Astrocyte of the cerebellum (primary cell): Measurements from ENCODE around the gene NCLN.

Experiments
- DNase-seq: peaks from one replicate; pipeline ENCODE4 v3.0.0-alpha.2; 2011; ENCODE audit warnings: low read depth
- H3K4me3 ChIP-seq: 2 replicates; pipeline ENCODE4 v1.5.1; 2011; ENCODE audit warnings: mild to moderate bottlenecking, low read depth, low read length, moderate library complexity
- in situ Hi-C: cut with HindIII; loops from 2 replicates; pipeline ENCODE4 v1.10.0; 2017; ENCODE audit warnings: low sequenced_read_pairs
- TF ChIP-seq, protein P1 (sequence below): IDR thresholded peaks from 2 replicates; pipeline ENCODE4 v1.5.1; 2012; ENCODE audit warnings: low read length, low read depth, moderate library complexity, mild to moderate bottlenecking; ENCODE audit errors: missing control alignments

NCLN gene

GRCh38 chr19:3193256-3194105 lies 7.8 kb downstream of the NCLN start:
- no peak overlapping the region for H3K4me3 ChIP-seq
- DNase-seq, result no peak
- in situ Hi-C loops, result no loop called here
- TF ChIP-seq, protein P1, sequence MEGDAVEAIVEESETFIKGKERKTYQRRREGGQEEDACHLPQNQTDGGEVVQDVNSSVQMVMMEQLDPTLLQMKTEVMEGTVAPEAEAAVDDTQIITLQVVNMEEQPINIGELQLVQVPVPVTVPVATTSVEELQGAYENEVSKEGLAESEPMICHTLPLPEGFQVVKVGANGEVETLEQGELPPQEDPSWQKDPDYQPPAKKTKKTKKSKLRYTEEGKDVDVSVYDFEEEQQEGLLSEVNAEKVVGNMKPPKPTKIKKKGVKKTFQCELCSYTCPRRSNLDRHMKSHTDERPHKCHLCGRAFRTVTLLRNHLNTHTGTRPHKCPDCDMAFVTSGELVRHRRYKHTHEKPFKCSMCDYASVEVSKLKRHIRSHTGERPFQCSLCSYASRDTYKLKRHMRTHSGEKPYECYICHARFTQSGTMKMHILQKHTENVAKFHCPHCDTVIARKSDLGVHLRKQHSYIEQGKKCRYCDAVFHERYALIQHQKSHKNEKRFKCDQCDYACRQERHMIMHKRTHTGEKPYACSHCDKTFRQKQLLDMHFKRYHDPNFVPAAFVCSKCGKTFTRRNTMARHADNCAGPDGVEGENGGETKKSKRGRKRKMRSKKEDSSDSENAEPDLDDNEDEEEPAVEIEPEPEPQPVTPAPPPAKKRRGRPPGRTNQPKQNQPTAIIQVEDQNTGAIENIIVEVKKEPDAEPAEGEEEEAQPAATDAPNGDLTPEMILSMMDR, result no peak

DNA sequence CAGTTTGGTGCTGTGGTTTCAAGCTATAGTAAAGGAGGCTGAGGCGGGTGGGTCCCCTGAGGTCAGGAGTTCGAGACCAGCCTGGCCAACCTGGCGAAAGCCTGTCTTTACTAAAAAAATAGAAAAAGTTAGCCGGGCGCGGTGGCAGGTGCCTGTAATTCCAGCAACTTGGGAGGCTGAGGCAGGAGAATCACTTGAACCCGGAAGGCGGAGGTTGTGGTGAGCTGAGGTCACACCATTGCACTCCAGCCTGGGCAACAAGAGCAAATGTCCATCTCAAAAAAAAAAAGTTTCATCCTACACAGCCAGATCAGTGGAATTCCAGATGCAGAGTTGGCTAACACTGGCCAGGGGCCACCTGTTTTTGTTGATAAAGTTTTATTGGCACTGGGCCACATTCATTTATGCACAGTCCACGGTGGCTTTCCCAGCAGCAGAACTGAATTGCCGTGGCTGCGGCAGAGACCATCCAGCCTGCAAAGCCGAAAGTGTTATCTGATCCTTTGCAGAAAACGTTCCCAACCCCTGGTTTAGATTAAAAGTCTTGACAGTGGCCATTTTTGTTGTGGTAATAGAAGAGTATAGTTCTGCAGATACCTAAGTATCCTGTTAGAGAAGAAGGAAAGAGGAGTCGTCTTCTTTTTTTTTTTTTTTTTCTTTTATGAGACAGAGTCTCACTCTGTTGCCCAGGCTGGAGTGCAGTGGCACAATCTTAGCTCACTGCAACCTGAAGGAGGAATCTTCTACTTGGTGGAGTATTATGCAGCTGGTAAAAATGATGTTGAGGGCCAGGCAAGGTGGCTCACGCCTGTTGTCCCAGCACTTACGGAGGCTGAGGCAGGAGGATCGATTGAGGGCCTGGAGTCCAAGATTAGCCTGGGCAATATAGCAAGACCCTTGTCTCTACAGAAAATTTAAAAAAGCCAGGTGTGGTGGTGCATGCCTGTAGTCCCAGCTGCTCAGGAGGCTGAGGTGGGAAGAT lies 8.7 kb downstream of the NCLN start:
- DNase-seq, result no peak
- H3K4me3 ChIP-seq, result no peak overlapping the region
- in situ Hi-C loops, result no loop called here
- TF ChIP-seq, protein P1, result no peak

- TF ChIP-seq, protein P1, result no peak
- DNase-seq, result no peak
- in situ Hi-C loops, result no loop called here
- no peak overlapping the region for H3K4me3 ChIP-seq
These were observed 10.6 kb downstream of the NCLN start for GRCh38 chr19:3196064-3196932.

GRCh38 chr19:3196933-3197205 lies 11.1 kb downstream of the NCLN start:
- H3K4me3 ChIP-seq, result no peak overlapping the region
- in situ Hi-C loops, result no loop called here
- no peak for DNase-seq
- TF ChIP-seq, protein P1, result no peak

- TF ChIP-seq, protein P1, result no peak
- no peak overlapping the region for H3K4me3 ChIP-seq
- in situ Hi-C loops, result no loop called here
- DNase-seq, result no peak
These were observed 13.4 kb downstream of the NCLN start for GRCh38 chr19:3198901-3199700.
